GM21423 (cell line): ENCODE measurements around the gene DCAF4.
A peak's percentile ranks its signal among the peaks of the same experiment; 100 is the strongest.

Source experiments
- ATAC-seq: cut with Tn5 transposase; IDR thresholded peaks from one replicate; pipeline ENCODE4 v1.9.1; 2021; ENCODE audit warnings: mild to moderate bottlenecking, moderate library complexity; ENCODE audit not compliant: unreplicated experiment

Gene DCAF4

GRCh38 chr14:72926292-72927028 is at the start of gene DCAF4:
Gene DCAF4 (plus strand): TSS chr14:72926464. CDS start chr14:72937979, 11,515 bp downstream.
- ATAC-seq: peak; percentile 98

GRCh38 chr14:72876710-72877063 is 49.6 kb upstream of the DCAF4 start:
- ATAC-seq: no peak

- no peak for ATAC-seq
These were observed 47.5 kb upstream of the DCAF4 start for GRCh38 chr14:72878746-72879145.

GRCh38 chr14:72879431-72879830 is 46.8 kb upstream of the DCAF4 start:
- no peak for ATAC-seq

- no peak for ATAC-seq
These were observed 46.1 kb upstream of the DCAF4 start for GRCh38 chr14:72880164-72880563.

GRCh38 chr14:72880820-72881219 is 45.4 kb upstream of the DCAF4 start:
- ATAC-seq: no peak

GRCh38 chr14:72881543-72881942 is 44.7 kb upstream of the DCAF4 start:
- ATAC-seq: no peak

GRCh38 chr14:72882047-72882446 is 44.2 kb upstream of the DCAF4 start:
- ATAC-seq: no peak

GRCh38 chr14:72882463-72882862 is 43.8 kb upstream of the DCAF4 start:
- ATAC-seq: no peak

GRCh38 chr14:72883109-72883508 is 43.2 kb upstream of the DCAF4 start:
- no peak for ATAC-seq

- peak; percentile 42 for ATAC-seq
These were observed 42.3 kb upstream of the DCAF4 start for GRCh38 chr14:72883961-72884360.

- ATAC-seq: no peak
These were observed 41.9 kb upstream of the DCAF4 start for GRCh38 chr14:72884386-72884785.

- ATAC-seq: no peak
These were observed 38.8 kb upstream of the DCAF4 start for GRCh38 chr14:72887514-72887913.

- no peak for ATAC-seq
These were observed 38.1 kb upstream of the DCAF4 start for GRCh38 chr14:72888192-72888591.

GRCh38 chr14:72888636-72889201 is 37.5 kb upstream of the DCAF4 start:
- no peak for ATAC-seq

- ATAC-seq: no peak
These were observed 36.9 kb upstream of the DCAF4 start for GRCh38 chr14:72889366-72889765.

- no peak for ATAC-seq
These were observed 34.6 kb upstream of the DCAF4 start for GRCh38 chr14:72891666-72892102.

- no peak for ATAC-seq
These were observed 34.0 kb upstream of the DCAF4 start for GRCh38 chr14:72892103-72892878.

GRCh38 chr14:72892879-72893635 is 33.2 kb upstream of the DCAF4 start:
- ATAC-seq: peak; percentile 5

- ATAC-seq: peak; percentile 98
These were observed 32.5 kb upstream of the DCAF4 start, which contains the start of gene DPF3 for GRCh38 chr14:72893636-72894322. Gene DPF3 (minus strand): TSS chr14:72894101. CDS start chr14:72894088, 13 bp downstream.

GRCh38 chr14:72894323-72894622 is 32.0 kb upstream of the DCAF4 start:
- no peak for ATAC-seq
